Small intestine (tissue), 7 donors: Measurements from ENCODE around the gene KRTAP19-3. TPM values are rescaled to one million over a fixed set of nuclear protein-coding genes. Genes with fewer than 3 reads are reported as not detected.

Source experiments
- DNase-seq, 2 donors: peaks; one replicate each; pipeline versions ENCODE4 v3.0.0 to v3.0.0-alpha.2; 2013
- FAIRE-seq: peaks from 2 replicates; lab custom pipeline; 2012; peaks lifted over from hg19 to GRCh38; lab: Jason Lieb, UNC
- H3K27ac ChIP-seq, 3 donors: one replicate each; pipeline ENCODE4 v1.5.1; 2013; ENCODE audit warnings: low read length in 2 of 3, mild to moderate bottlenecking in 2 of 3, control low read depth in 1 of 3, inconsistent platforms in 1 of 3, low read depth in 1 of 3, moderate library complexity in 1 of 3
- H3K27me3 ChIP-seq, 3 donors: one replicate each; pipeline ENCODE4 v1.6.1; 2013; ENCODE audit warnings: low read length in 3 of 3, inconsistent platforms in 1 of 3; ENCODE audit not compliant: control insufficient read depth in 3 of 3, insufficient read depth in 3 of 3
- H3K36me3 ChIP-seq, 3 donors: one replicate each; pipeline ENCODE4 v1.6.1; 2013; ENCODE audit warnings: low read length in 3 of 3, inconsistent platforms in 1 of 3, low read depth in 1 of 3, mild to moderate bottlenecking in 1 of 3, moderate library complexity in 1 of 3; ENCODE audit not compliant: control insufficient read depth in 3 of 3, insufficient read depth in 2 of 3
- H3K4me1 ChIP-seq, 3 donors: one replicate each; pipeline ENCODE4 v1.6.1; 2013; ENCODE audit warnings: low read length in 2 of 3, inconsistent platforms in 1 of 3, low read depth in 1 of 3, mild to moderate bottlenecking in 1 of 3, moderate library complexity in 1 of 3; ENCODE audit not compliant: control insufficient read depth in 3 of 3, insufficient read depth in 2 of 3
- H3K4me3 ChIP-seq, 3 donors: one replicate each; pipeline ENCODE4 v1.5.1; 2013; ENCODE audit warnings: low read length in 3 of 3, control low read depth in 1 of 3, inconsistent platforms in 1 of 3, low read depth in 1 of 3, mild to moderate bottlenecking in 1 of 3, moderate library complexity in 1 of 3
- H3K9me3 ChIP-seq, 2 donors: one replicate each; pipeline ENCODE4 v1.6.1; 2013; ENCODE audit warnings: low read depth in 1 of 2, low read length in 1 of 2; ENCODE audit not compliant: control insufficient read depth in 2 of 2, insufficient read depth in 1 of 2
- WGBS, 3 donors: extraction: QIAGEN DNeasy Blood & Tissue Kit; methylation state at CpG; one replicate each; pipeline ENCODE4 v1.1.7; 2013; 5-methylcytosine and 5-hydroxymethylcytosine counted together
- polyA plus RNA-seq, 4 donors: library from polyadenylated mRNA; stranded (reverse) in 3 of 4; unstranded in 1 of 4; fragments of 200-250 nt in 3 of 4; fragments of 120-200 nt in 1 of 4; gene quantifications; one replicate each; pipeline versions ENCODE4 v1.2.1 to v1.2.3, GENCODE V29; 2013
- donor health status: healthy with polysubstance abuse.
- donor health status: control.
- donor health status: control.
- donor health status: Bipolar disorder and iron deficiency.
- donor health status: healthy.

Gene KRTAP19-3
- polyA plus RNA-seq, 4 donors: not detected

DNA sequence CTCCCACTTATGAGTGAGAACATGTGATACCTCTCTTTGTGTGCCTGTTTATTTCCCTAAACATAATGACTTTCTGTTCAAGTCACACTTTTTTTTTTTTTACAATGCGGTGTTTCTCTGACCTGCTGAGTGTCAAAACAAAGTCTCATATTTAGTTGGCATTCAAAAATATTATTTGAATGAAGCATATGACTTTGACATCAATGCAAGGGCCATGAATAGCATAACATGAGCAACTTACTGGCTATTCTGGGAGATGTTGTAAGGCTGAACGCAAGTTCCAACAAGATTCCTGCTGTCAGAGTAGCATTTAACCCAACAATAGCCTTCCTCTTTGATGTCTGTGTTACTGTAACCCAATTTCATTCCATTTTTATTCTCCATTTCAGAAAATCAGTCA is 9.7 kb downstream of the KRTAP19-3 start:
- Histone ChIP-seq H3K4me1 (no peaks in the 10 kb centered on the region), H3K27ac (no peak overlapping the region), H3K36me3 (no peaks in the 10 kb centered on the region), H3K27me3 (no peaks in the 10 kb centered on the region), H3K4me3 (no peak overlapping the region), H3K9me3 (peaks cover 7 to 10% of the 10 kb centered on the region in 2 donors)
- FAIRE-seq (no peak), DNase-seq (no peak)
- 75 to 78% (median 76%) methylated on average over 2 of the region's 2 CpGs for WGBS, 3 donors

GRCh38 chr21:30480145-30480544 is 11.7 kb downstream of the KRTAP19-3 start, which contains the start of gene KRTAP19-1:
Gene KRTAP19-1, minus strand, starts transcription at chr21:30480367. Its CDS starts 50 bp downstream, at chr21:30480317.
- H3K27me3 ChIP-seq: no peaks in the 10 kb centered on the region
- H3K4me1 ChIP-seq: no peaks in the 10 kb centered on the region
- WGBS, 3 donors: 82 to 88% (median 83%) methylated on average over 7 of the region's 7 CpGs
- no peak within 1 kb of the TSS for H3K27ac ChIP-seq
- FAIRE-seq (no peak), DNase-seq (no peak)
- no peaks in the 10 kb centered on the region for H3K36me3 ChIP-seq
- no peak within 1 kb of the TSS for H3K4me3 ChIP-seq
- peaks cover 0 to 3% of the 10 kb centered on the region in 2 donors for H3K9me3 ChIP-seq

DNA sequence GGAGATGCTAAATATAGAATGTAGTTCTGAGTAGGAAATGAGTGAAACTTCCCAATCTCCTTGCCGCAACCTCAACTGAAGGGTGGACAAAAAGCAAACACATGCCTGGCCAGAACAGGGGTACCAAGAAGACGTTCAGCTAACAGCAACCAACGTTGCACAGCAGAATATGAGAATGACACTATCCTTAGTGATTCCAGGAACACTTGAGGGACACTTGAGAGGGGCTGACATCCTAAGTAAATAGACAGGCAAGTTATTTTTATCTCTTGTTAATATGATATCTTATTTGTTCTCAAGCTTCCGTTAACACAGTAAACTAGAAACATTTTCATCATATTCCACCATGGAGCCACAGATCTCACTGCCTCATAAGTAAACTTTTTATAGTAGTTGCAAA is 12.6 kb downstream of the KRTAP19-3 start:
- WGBS, 3 donors: 57 to 70% (median 70%) methylated on average over 4 of the region's 4 CpGs
- H3K27ac ChIP-seq: no peak overlapping the region
- H3K4me1 ChIP-seq: no peaks in the 10 kb centered on the region
- FAIRE-seq: no peak
- no peaks in the 10 kb centered on the region for H3K36me3 ChIP-seq
- DNase-seq: no peak
- H3K9me3 ChIP-seq: peaks cover 0 to 3% of the 10 kb centered on the region in 2 donors
- H3K27me3 ChIP-seq: no peaks in the 10 kb centered on the region
- H3K4me3 ChIP-seq: no peak overlapping the region

DNA sequence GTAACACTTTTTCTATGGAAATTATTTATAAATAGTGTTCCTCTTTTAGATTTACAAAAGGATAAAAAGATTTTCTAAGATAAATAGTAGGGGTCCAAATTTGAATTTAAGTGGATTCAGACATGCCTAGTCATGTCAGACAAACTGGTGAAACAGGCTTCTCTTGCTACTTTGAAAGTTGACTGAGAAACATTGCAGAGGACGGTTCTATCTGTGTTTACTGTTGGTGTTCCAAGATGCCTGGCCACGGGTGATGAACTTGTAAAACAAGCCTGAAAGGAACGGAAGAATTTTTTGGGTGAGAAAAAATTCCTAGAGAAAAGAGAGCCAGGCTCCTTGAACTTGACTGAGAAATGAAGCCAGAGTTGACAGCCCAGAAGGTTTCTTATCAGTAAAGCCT is 13.8 kb downstream of the KRTAP19-3 start:
- 42 to 46% (median 43%) methylated on average over 3 of the region's 3 CpGs for WGBS, 3 donors
- Histone ChIP-seq H3K4me3 (no peak overlapping the region), H3K27me3 (no peaks in the 10 kb centered on the region), H3K9me3 (peaks cover 0 to 3% of the 10 kb centered on the region in 2 donors), H3K27ac (no peak overlapping the region), H3K36me3 (no peaks in the 10 kb centered on the region), H3K4me1 (no peaks in the 10 kb centered on the region)
- FAIRE-seq (no peak), DNase-seq (peak in 1 of 2 donors; percentile 5)

DNA sequence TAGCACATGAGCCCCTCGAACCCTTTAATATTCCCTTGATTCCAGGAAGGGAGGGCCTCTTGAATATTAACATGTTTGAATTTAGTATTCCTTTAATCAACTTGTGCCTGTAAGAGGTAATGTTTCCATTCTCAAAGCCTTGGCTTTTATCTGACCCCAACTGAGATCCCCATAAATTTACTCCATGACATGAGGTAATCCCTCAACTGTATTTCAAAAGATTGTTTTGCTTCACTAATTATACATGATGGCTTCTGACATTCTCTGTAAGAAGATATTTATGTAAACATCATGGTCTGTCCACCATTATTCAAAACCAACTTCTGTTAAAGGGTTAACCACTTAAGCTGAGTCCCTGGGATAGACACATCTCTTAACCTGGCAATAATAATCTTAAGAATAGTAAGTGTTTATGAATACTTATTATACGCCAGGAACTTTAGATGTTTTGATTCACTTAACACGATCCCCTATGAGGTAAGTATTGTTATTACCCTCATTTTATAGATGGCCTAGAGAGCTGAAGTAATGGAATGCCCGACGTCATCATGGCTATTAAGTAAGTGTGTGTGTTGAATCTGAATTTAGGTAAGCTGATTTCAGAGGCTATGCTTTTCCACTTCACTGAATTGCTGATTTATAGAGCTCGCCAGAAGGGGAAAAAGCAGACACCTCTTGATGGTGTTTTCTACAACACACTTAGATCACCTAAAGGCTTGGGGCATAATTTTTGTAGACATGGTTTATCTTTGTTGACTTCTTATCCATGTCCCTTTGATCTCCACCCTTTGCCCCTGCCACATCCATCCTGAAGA is 22.7 kb downstream of the KRTAP19-3 start:
- FAIRE-seq (no peak), DNase-seq (no peak)
- H3K4me3 ChIP-seq: no peak overlapping the region
- WGBS, 3 donors: 62 to 69% (median 64%) methylated on average over 6 of the region's 6 CpGs
- H3K9me3 ChIP-seq: no peaks in the 10 kb centered on the region
- H3K27me3 ChIP-seq: no peaks in the 10 kb centered on the region
- no peak overlapping the region for H3K27ac ChIP-seq
- no peaks in the 10 kb centered on the region for H3K36me3 ChIP-seq
- H3K4me1 ChIP-seq: no peaks in the 10 kb centered on the region

- Histone ChIP-seq H3K36me3 (no peaks in the 10 kb centered on the region), H3K27me3 (no peaks in the 10 kb centered on the region), H3K4me3 (no peak overlapping the region), H3K27ac (no peak overlapping the region), H3K4me1 (no peaks in the 10 kb centered on the region), H3K9me3 (peaks cover 0 to 1% of the 10 kb centered on the region in 2 donors)
- FAIRE-seq: no peak
- peak in 1 of 2 donors; percentile 7 for DNase-seq
- WGBS, 3 donors: 44 to 53% (median 53%) methylated on average over 3 of the region's 3 CpGs
Observed at GRCh38 chr21:30463713-30464112, 28.1 kb downstream of the KRTAP19-3 start.

DNA sequence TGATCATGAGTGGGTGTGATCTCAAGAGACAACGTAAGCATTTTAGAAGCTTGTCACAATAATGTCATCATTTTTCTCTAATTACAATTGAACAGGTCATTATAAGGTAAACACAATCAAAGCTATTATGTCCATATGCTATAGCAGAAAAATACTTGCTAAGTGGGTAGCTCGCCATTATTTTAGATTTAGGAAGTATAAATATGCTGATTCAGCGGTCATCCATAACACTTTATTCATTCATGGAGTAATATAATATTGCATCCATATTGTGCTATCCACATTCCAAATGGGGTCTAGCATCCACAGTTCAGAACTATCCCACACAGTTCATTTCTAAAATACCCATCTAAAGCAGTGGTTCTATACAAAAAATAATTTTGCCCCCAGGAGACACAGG is 43.3 kb downstream of the KRTAP19-3 start:
- FAIRE-seq (no peak), DNase-seq (no peak)
- 76 to 93% (median 85%) methylated on average over 3 of the region's 3 CpGs for WGBS, 3 donors
- H3K27ac ChIP-seq: no peak overlapping the region
- no peaks in the 10 kb centered on the region for H3K9me3 ChIP-seq
- no peak overlapping the region for H3K4me3 ChIP-seq
- no peaks in the 10 kb centered on the region for H3K4me1 ChIP-seq
- H3K36me3 ChIP-seq: no peaks in the 10 kb centered on the region
- no peaks in the 10 kb centered on the region for H3K27me3 ChIP-seq

- Histone ChIP-seq H3K4me3 (no peak overlapping the region), H3K27me3 (no peaks in the 10 kb centered on the region), H3K27ac (no peak overlapping the region), H3K4me1 (no peaks in the 10 kb centered on the region), H3K36me3 (no peaks in the 10 kb centered on the region), H3K9me3 (no peaks in the 10 kb centered on the region)
- no peak for DNase-seq
- 50 to 59% (median 51%) methylated on average over 4 of the region's 4 CpGs for WGBS, 3 donors
- FAIRE-seq: no peak
Observed at GRCh38 chr21:30447056-30447455, 44.8 kb downstream of the KRTAP19-3 start.
